Measurements from ENCODE around the gene GLP2R. TPM values are rescaled to one million over a fixed set of nuclear protein-coding genes. Genes with fewer than 3 reads are reported as not detected.

Gene GLP2R
- total RNA-seq, 1 donor from 2014 or later, result not detected

- TF ChIP-seq, protein P1, sequence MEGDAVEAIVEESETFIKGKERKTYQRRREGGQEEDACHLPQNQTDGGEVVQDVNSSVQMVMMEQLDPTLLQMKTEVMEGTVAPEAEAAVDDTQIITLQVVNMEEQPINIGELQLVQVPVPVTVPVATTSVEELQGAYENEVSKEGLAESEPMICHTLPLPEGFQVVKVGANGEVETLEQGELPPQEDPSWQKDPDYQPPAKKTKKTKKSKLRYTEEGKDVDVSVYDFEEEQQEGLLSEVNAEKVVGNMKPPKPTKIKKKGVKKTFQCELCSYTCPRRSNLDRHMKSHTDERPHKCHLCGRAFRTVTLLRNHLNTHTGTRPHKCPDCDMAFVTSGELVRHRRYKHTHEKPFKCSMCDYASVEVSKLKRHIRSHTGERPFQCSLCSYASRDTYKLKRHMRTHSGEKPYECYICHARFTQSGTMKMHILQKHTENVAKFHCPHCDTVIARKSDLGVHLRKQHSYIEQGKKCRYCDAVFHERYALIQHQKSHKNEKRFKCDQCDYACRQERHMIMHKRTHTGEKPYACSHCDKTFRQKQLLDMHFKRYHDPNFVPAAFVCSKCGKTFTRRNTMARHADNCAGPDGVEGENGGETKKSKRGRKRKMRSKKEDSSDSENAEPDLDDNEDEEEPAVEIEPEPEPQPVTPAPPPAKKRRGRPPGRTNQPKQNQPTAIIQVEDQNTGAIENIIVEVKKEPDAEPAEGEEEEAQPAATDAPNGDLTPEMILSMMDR (conservative IDR thresholded peaks at IDR 0.05), result no peak
- DNase-seq (ENCODE audit: low read depth, low spot score), result no peak
- H3K9me3 Mint-ChIP-seq, result peaks cover 2% of the 10 kb centered on the region
- H3K4me3 Mint-ChIP-seq, result no peak overlapping the region
- H3K36me3 Mint-ChIP-seq (ENCODE audit: low read depth), result no peaks in the 10 kb centered on the region
- H3K27ac Mint-ChIP-seq (ENCODE audit: unreplicated experiment), result no peak overlapping the region
- H3K27me3 Mint-ChIP-seq (ENCODE audit: low read depth), result no peaks in the 10 kb centered on the region
- no peaks in the 10 kb centered on the region for H3K4me1 Mint-ChIP-seq
Measured at GRCh38 chr17:9830711-9831110, 5.0 kb downstream of the GLP2R start.

GRCh38 chr17:9833922-9834321, 8.2 kb downstream of the GLP2R start:
- no peak for DNase-seq (ENCODE audit: low read depth, low spot score)
- H3K4me3 Mint-ChIP-seq, result no peak overlapping the region
- TF ChIP-seq, protein P1 (conservative IDR thresholded peaks at IDR 0.05), result no peak
- peaks cover 6% of the 10 kb centered on the region for H3K4me1 Mint-ChIP-seq
- H3K27me3 Mint-ChIP-seq (ENCODE audit: low read depth), result peaks cover 24% of the 10 kb centered on the region
- H3K36me3 Mint-ChIP-seq (ENCODE audit: low read depth), result no peaks in the 10 kb centered on the region
- H3K27ac Mint-ChIP-seq (ENCODE audit: unreplicated experiment), result no peak overlapping the region
- peaks cover 2% of the 10 kb centered on the region for H3K9me3 Mint-ChIP-seq

DNA sequence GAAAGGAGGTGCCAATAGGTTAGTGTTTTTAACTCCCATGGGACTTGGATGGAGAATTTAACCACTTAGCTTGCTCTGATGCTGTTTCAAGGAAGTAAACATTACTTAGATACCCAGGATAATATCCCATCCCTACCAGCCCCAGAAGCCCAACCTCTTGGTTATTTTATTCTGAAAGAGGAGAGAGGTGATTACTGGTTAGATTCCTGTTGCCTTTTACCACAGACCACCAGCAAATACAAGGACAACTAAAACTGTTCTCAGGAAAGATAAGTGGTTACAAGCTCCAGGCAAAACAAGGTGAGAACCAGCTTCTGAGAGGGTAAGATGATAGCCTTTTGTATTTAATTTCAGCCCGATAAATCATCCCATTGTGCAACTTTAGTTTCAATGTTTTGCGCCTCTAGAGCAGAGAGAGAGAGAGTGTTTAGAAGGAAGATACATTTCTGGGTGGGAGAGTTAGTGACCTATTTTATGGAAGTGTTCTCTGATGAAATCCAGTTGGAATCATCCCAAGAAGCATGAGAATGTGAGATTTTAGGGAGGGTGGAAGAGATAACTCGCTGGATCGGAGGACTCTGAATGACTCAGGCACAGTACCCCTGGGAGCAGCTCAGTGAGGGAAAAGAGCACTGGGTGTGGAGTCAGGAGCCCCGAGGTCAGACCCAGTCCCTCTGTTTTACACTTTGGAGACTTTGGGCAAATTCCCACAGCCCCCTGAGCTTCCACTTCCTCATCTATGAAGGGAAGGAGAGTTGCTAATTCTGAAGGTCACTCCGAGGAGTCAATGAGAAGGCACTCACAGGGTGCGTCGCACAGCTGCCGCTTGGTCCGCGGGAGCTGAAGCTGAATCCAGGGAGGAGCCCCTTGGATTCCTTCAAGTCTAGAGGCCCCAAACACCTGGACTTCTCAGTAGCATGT, 12.1 kb downstream of the GLP2R start:
- Mint-ChIP-seq H3K4me1 (peaks cover 6% of the 10 kb centered on the region), H3K27ac (ENCODE audit: unreplicated experiment) (no peak overlapping the region), H3K27me3 (ENCODE audit: low read depth) (peaks cover 38% of the 10 kb centered on the region), H3K9me3 (peaks cover 2% of the 10 kb centered on the region), H3K4me3 (no peak overlapping the region), H3K36me3 (ENCODE audit: low read depth) (no peaks in the 10 kb centered on the region)
- TF ChIP-seq, protein P1 (conservative IDR thresholded peaks at IDR 0.05), result no peak
- DNase-seq (ENCODE audit: low read depth, low spot score), result no peak

- Mint-ChIP-seq H3K27ac (ENCODE audit: unreplicated experiment) (no peak overlapping the region), H3K9me3 (no peaks in the 10 kb centered on the region), H3K4me3 (no peak overlapping the region), H3K27me3 (ENCODE audit: low read depth) (peaks cover 44% of the 10 kb centered on the region), H3K36me3 (ENCODE audit: low read depth) (no peaks in the 10 kb centered on the region), H3K4me1 (peaks cover 6% of the 10 kb centered on the region)
- TF ChIP-seq, protein P1 (conservative IDR thresholded peaks at IDR 0.05), result no peak
- DNase-seq (ENCODE audit: low read depth, low spot score), result no peak
Measured at GRCh38 chr17:9839433-9839832, 13.7 kb downstream of the GLP2R start.

- H3K27ac Mint-ChIP-seq (ENCODE audit: unreplicated experiment), result no peak overlapping the region
- H3K27me3 Mint-ChIP-seq (ENCODE audit: low read depth), result peaks cover 37% of the 10 kb centered on the region
- no peaks in the 10 kb centered on the region for H3K9me3 Mint-ChIP-seq
- H3K4me1 Mint-ChIP-seq, result peaks cover 6% of the 10 kb centered on the region
- TF ChIP-seq, protein P1 (conservative IDR thresholded peaks at IDR 0.05), result no peak
- no peak overlapping the region for H3K4me3 Mint-ChIP-seq
- no peak for DNase-seq (ENCODE audit: low read depth, low spot score)
- H3K36me3 Mint-ChIP-seq (ENCODE audit: low read depth), result no peaks in the 10 kb centered on the region
Measured at GRCh38 chr17:9842057-9842758, 16.5 kb downstream of the GLP2R start.
